Skeletal muscle satellite cell (primary cell): Measurements from ENCODE around the gene ZNF865.
A peak's percentile ranks its signal among the peaks of the same experiment; 100 is the strongest.

Source experiments
- H3K27me3 ChIP-seq: 2 replicates; pipeline ENCODE4 v1.7.0; 2013; ENCODE audit warnings: low read length; ENCODE audit not compliant: control insufficient read depth, insufficient read depth
- H3K36me3 ChIP-seq: 2 replicates; pipeline ENCODE4 v1.7.0; 2013; ENCODE audit warnings: mild to moderate bottlenecking, control low read depth, low read length; ENCODE audit not compliant: insufficient read depth
- H3K4me1 ChIP-seq: 2 replicates; pipeline ENCODE4 v1.7.0; 2013; ENCODE audit warnings: low read length; ENCODE audit not compliant: control insufficient read depth, insufficient read depth
- H3K4me2 ChIP-seq: 2 replicates; pipeline ENCODE4 v1.7.0; 2013; ENCODE audit warnings: mild to moderate bottlenecking, low read length
- H3K4me3 ChIP-seq: 2 replicates; pipeline ENCODE4 v1.7.0; 2013; ENCODE audit warnings: low read length
- H3K9ac ChIP-seq: 2 replicates; pipeline ENCODE4 v1.7.0; 2013; ENCODE audit warnings: mild to moderate bottlenecking, low read depth, low read length, moderate library complexity
- H3K9me3 ChIP-seq: replicated peaks from 2 replicates; pipeline ENCODE4 v1.7.0; 2013; ENCODE audit warnings: mild to moderate bottlenecking, control low read depth, low read length

The ZNF865 gene

GRCh38 chr19:55590617-55591016, 14.8 kb upstream of the ZNF865 start:
- Histone ChIP-seq H3K9ac (no peak overlapping the region), H3K36me3 (peaks cover 6% of the 10 kb centered on the region), H3K27me3 (no peaks in the 10 kb centered on the region), H3K4me2 (no peak overlapping the region), H3K4me3 (no peak overlapping the region), H3K4me1 (peaks cover 13% of the 10 kb centered on the region), H3K9me3 (no peaks in the 10 kb centered on the region)

- Histone ChIP-seq H3K4me1 (peaks cover 7% of the 10 kb centered on the region), H3K4me2 (no peak overlapping the region), H3K36me3 (peaks cover 15% of the 10 kb centered on the region), H3K4me3 (no peak overlapping the region), H3K9me3 (no peaks in the 10 kb centered on the region), H3K27me3 (no peaks in the 10 kb centered on the region), H3K9ac (no peak overlapping the region)
Observed at GRCh38 chr19:55591555-55591954, 13.9 kb upstream of the ZNF865 start.

GRCh38 chr19:55592391-55593090, 12.9 kb upstream of the ZNF865 start:
- H3K9me3 ChIP-seq, result no peaks in the 10 kb centered on the region
- H3K4me1 ChIP-seq, result no peaks in the 10 kb centered on the region
- no peaks in the 10 kb centered on the region for H3K27me3 ChIP-seq
- no peak overlapping the region for H3K4me3 ChIP-seq
- peaks cover 22% of the 10 kb centered on the region for H3K36me3 ChIP-seq
- no peak overlapping the region for H3K4me2 ChIP-seq
- no peak overlapping the region for H3K9ac ChIP-seq

GRCh38 chr19:55593096-55593772, 12.2 kb upstream of the ZNF865 start:
- no peaks in the 10 kb centered on the region for H3K9me3 ChIP-seq
- no peak overlapping the region for H3K9ac ChIP-seq
- no peak overlapping the region for H3K4me2 ChIP-seq
- H3K4me3 ChIP-seq, result no peak overlapping the region
- H3K4me1 ChIP-seq, result no peaks in the 10 kb centered on the region
- H3K27me3 ChIP-seq, result no peaks in the 10 kb centered on the region
- H3K36me3 ChIP-seq, result peaks cover 26% of the 10 kb centered on the region

- Histone ChIP-seq H3K36me3 (peaks cover 26% of the 10 kb centered on the region), H3K4me1 (peaks cover 5% of the 10 kb centered on the region), H3K4me3 (no peak overlapping the region)
Observed at GRCh38 chr19:55594996-55595545, 10.4 kb upstream of the ZNF865 start.

GRCh38 chr19:55596304-55596703, 9.1 kb upstream of the ZNF865 start:
- H3K4me1 ChIP-seq, result peaks cover 11% of the 10 kb centered on the region
- H3K27me3 ChIP-seq, result no peaks in the 10 kb centered on the region
- H3K9me3 ChIP-seq, result no peaks in the 10 kb centered on the region
- H3K4me3 ChIP-seq, result no peak overlapping the region
- H3K36me3 ChIP-seq, result peaks cover 26% of the 10 kb centered on the region
- H3K4me2 ChIP-seq, result no peak overlapping the region
- H3K9ac ChIP-seq, result no peak overlapping the region

More at GRCh38 chr19:55594996-55595545, 10.4 kb upstream of the ZNF865 start:
- Histone ChIP-seq H3K4me2 (no peak overlapping the region), H3K27me3 (no peaks in the 10 kb centered on the region), H3K9me3 (no peaks in the 10 kb centered on the region), H3K9ac (no peak overlapping the region)

GRCh38 chr19:55597501-55597921, 7.9 kb upstream of the ZNF865 start:
- no peaks in the 10 kb centered on the region for H3K9me3 ChIP-seq
- peaks cover 26% of the 10 kb centered on the region for H3K36me3 ChIP-seq
- no peak overlapping the region for H3K4me3 ChIP-seq
- peaks cover 14% of the 10 kb centered on the region for H3K4me1 ChIP-seq
- H3K27me3 ChIP-seq, result no peaks in the 10 kb centered on the region
- H3K4me2 ChIP-seq, result no peak overlapping the region
- no peak overlapping the region for H3K9ac ChIP-seq

- Histone ChIP-seq H3K4me3 (no peak overlapping the region), H3K9ac (no peak overlapping the region), H3K36me3 (peaks cover 26% of the 10 kb centered on the region), H3K9me3 (no peaks in the 10 kb centered on the region), H3K27me3 (no peaks in the 10 kb centered on the region), H3K4me2 (peak overlapping the region; percentile 88), H3K4me1 (peaks cover 14% of the 10 kb centered on the region)
Observed at GRCh38 chr19:55598034-55598433, 7.4 kb upstream of the ZNF865 start.

- H3K4me3 ChIP-seq, result peak overlapping the region; percentile 100
- peaks cover 26% of the 10 kb centered on the region for H3K36me3 ChIP-seq
- peaks cover 14% of the 10 kb centered on the region for H3K4me1 ChIP-seq
- H3K4me2 ChIP-seq, result peak overlapping the region; percentile 88
- H3K9me3 ChIP-seq, result no peaks in the 10 kb centered on the region
- peak overlapping the region; percentile 95 for H3K9ac ChIP-seq
- no peaks in the 10 kb centered on the region for H3K27me3 ChIP-seq
Observed at GRCh38 chr19:55598719-55599467, 6.6 kb upstream of the ZNF865 start.

- Histone ChIP-seq H3K4me3 (peak within 1 kb of the TSS; percentile 100), H3K36me3 (peaks cover 26% of the 10 kb centered on the region), H3K4me2 (peak within 1 kb of the TSS; percentile 95), H3K27me3 (no peaks in the 10 kb centered on the region), H3K9me3 (no peaks in the 10 kb centered on the region), H3K9ac (peak within 1 kb of the TSS; percentile 95), H3K4me1 (peaks cover 16% of the 10 kb centered on the region)
Observed at GRCh38 chr19:55599468-55599841, 6.0 kb upstream of the ZNF865 start, which contains the start of gene FIZ1. TSS of gene FIZ1 (minus strand) at chr19:55599517. CDS start at chr19:55597865, 1,652 bp downstream.
